Left lung (tissue), 10 donors: Measurements from ENCODE around the gene RUNDC3A. TPM values are rescaled to one million over a fixed set of nuclear protein-coding genes. Genes with fewer than 3 reads are reported as not detected.

Source experiments
- ATAC-seq: fragments of 200-7000 bp; cut with Tn5 transposase; one replicate; pipeline ENCODE4 v1.9.1; 2020; ENCODE audit warnings: moderate library complexity
- DNase-seq, 4 donors: peaks; one replicate each; pipeline ENCODE4 v3.0.0-alpha.2; 2013 to 2020
- H3K27ac ChIP-seq, 2 donors: fragments of 200-600 bp; sonication (generic) in 1 of 2; one replicate each; pipeline versions ENCODE4 v1.5.0 to v1.8.0; 2020 to 2021
- H3K27me3 ChIP-seq, 2 donors: fragments of 200-600 bp; sonication (generic) in 1 of 2; one replicate each; pipeline versions ENCODE4 v1.5.0 to v1.8.0; 2020 to 2021
- H3K36me3 ChIP-seq, 2 donors: fragments of 200-600 bp; sonication (generic) in 1 of 2; one replicate each; pipeline versions ENCODE4 v1.5.0 to v1.8.0; 2020 to 2021
- H3K4me1 ChIP-seq, 2 donors: fragments of 200-600 bp; one replicate each; pipeline ENCODE4 v1.8.0; 2021
- H3K4me3 ChIP-seq, 2 donors: fragments of 200-600 bp; sonication (generic) in 1 of 2; one replicate each; pipeline versions ENCODE4 v1.5.0 to v1.8.0; 2020 to 2021; ENCODE audit warnings: mild to moderate bottlenecking in 1 of 2
- H3K9me3 ChIP-seq, 2 donors: fragments of 200-600 bp; sonication (generic) in 1 of 2; one replicate each; pipeline versions ENCODE4 v1.5.0 to v1.8.0; 2020 to 2021
- CTCF ChIP-seq, 2 donors: fragments of 200-600 bp; sonication (generic) in 1 of 2; IDR thresholded peaks; one replicate each; pipeline versions ENCODE4 v1.5.0 to v1.8.0; 2021; ENCODE audit warnings: antibody characterized with exemption in 2 of 2
- intact Hi-C, 2 donors: fragments of 100-400 bp; cut with DNase I; formaldehyde crosslinking; loops; one replicate each; pipeline versions ENCODE4 v1.11.2 to v1.14.2; 2022
- polyA plus RNA-seq, 6 donors: library from polyadenylated mRNA; unstranded; fragments of 120-200 nt; gene quantifications; one replicate each; pipeline ENCODE4 v1.2.1, GENCODE V29; 2013; ENCODE audit not compliant: insufficient read length in 6 of 6
- total RNA-seq, 2 donors: library from RNA; stranded (reverse); fragmentation: NEBNext Ultra II Directional; extraction: Animal tissue kit (Norgen Biotek cat#: 25700); gene quantifications; one replicate each; pipeline ENCODE4 v1.2.1, GENCODE V29; 2021
- donor health status: DM: no; HTN: yes; CAD: no.
- donor health status: DM: no; HTN: no; CAD: no.

The RUNDC3A gene
- total and polyA plus RNA-seq, 8 donors, result 0.08 to 6.3 (median 2.1) TPM

GRCh38 chr17:44282264-44282663 is 26.1 kb upstream of the RUNDC3A start:
- H3K36me3 ChIP-seq, result no peaks in the 10 kb centered on the region
- H3K4me3 ChIP-seq, result no peak overlapping the region
- peaks cover 0 to 22% of the 10 kb centered on the region in 2 donors for H3K4me1 ChIP-seq
- ATAC-seq (no peak), DNase-seq (no peak)
- no peaks in the 10 kb centered on the region for H3K27me3 ChIP-seq
- no peak overlapping the region for H3K27ac ChIP-seq
- intact Hi-C loops, result no loop called here
- TF ChIP-seq CTCF (IDR thresholded peaks at IDR 0.05), result no peak
- H3K9me3 ChIP-seq, result no peaks in the 10 kb centered on the region

- no peaks in the 10 kb centered on the region for H3K36me3 ChIP-seq
- DNase-seq, result no peak
- peaks cover 0 to 22% of the 10 kb centered on the region in 2 donors for H3K4me1 ChIP-seq
- no peak for ATAC-seq
- H3K4me3 ChIP-seq, result no peak overlapping the region
- no peak for TF ChIP-seq CTCF (IDR thresholded peaks at IDR 0.05)
- no peaks in the 10 kb centered on the region for H3K9me3 ChIP-seq
- peaks cover 0 to 4% of the 10 kb centered on the region in 2 donors for H3K27me3 ChIP-seq
- intact Hi-C loops, result no loop called here
- no peak overlapping the region for H3K27ac ChIP-seq
Measured at GRCh38 chr17:44283344-44284023, 24.9 kb upstream of the RUNDC3A start.

- Histone ChIP-seq H3K4me3 (no peak overlapping the region), H3K27ac (no peak overlapping the region), H3K36me3 (no peaks in the 10 kb centered on the region), H3K9me3 (no peaks in the 10 kb centered on the region), H3K4me1 (peaks cover 0 to 18% of the 10 kb centered on the region in 2 donors), H3K27me3 (peaks cover 0 to 9% of the 10 kb centered on the region in 2 donors)
- ATAC-seq, result no peak
- no peak for TF ChIP-seq CTCF (IDR thresholded peaks at IDR 0.05)
- DNase-seq, result no peak
- intact Hi-C loops, result no loop called here
Measured at GRCh38 chr17:44284024-44284400, 24.4 kb upstream of the RUNDC3A start.

- intact Hi-C loops, result no loop called here
- no peak for ATAC-seq
- Histone ChIP-seq H3K4me3 (no peak overlapping the region), H3K27ac (no peak overlapping the region), H3K27me3 (peaks cover 0 to 16% of the 10 kb centered on the region in 2 donors), H3K9me3 (no peaks in the 10 kb centered on the region), H3K36me3 (no peaks in the 10 kb centered on the region), H3K4me1 (no peaks in the 10 kb centered on the region)
- DNase-seq, result no peak
- TF ChIP-seq CTCF (IDR thresholded peaks at IDR 0.05), result no peak
Measured at GRCh38 chr17:44287651-44288050, 20.8 kb upstream of the RUNDC3A start.

GRCh38 chr17:44293509-44294226 is 14.7 kb upstream of the RUNDC3A start:
- ATAC-seq (no peak), DNase-seq (no peak)
- Histone ChIP-seq H3K36me3 (no peaks in the 10 kb centered on the region), H3K27ac (no peak overlapping the region), H3K9me3 (no peaks in the 10 kb centered on the region), H3K4me1 (no peaks in the 10 kb centered on the region), H3K27me3 (peaks cover 0 to 10% of the 10 kb centered on the region in 2 donors), H3K4me3 (no peak overlapping the region)
- no peak for TF ChIP-seq CTCF (IDR thresholded peaks at IDR 0.05)
- intact Hi-C loops, result no loop called here
